Measurements from ENCODE around the gene SP6. TPM values are rescaled to one million over a fixed set of nuclear protein-coding genes. Genes with fewer than 3 reads are reported as not detected.

The SP6 gene
- total and polyA plus RNA-seq, 9 donors: 0.18 to 3.2 (median 1.2) TPM

DNA sequence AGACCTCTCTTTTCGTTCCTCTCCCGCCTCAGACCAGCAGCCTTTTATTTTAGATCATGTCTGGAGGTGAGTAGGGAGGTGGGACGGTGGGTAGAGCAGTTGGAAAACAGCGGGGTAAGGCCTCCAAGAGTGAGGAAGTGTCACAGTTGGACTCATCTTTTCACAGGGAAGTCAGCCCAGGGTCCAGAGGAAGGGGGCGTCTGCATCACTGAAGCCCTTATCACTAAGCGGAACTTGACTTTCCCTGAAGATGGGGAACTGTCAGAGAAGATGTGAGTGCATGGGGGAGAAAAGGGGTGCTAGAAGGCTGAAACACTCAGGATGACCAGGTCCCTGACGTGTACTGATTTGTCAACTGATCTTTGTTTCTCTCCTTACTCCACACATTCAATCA is 19.0 kb downstream of the SP6 start:
- H3K27me3 ChIP-seq (ENCODE audit: control insufficient read depth, insufficient read depth, low read length): no peaks in the 10 kb centered on the region
- H3K4me1 ChIP-seq (ENCODE audit: control insufficient read depth, insufficient read depth, low read length): peaks cover 18% of the 10 kb centered on the region
- H3K9me3 ChIP-seq (replicated peaks; ENCODE audit: control insufficient read depth, low read depth, low read length): no peaks in the 10 kb centered on the region
- H3K27ac ChIP-seq (ENCODE audit: low read length): no peak overlapping the region
- 12% methylated on average over 5 of the region's 7 CpGs for WGBS (ENCODE audit: insufficient coverage)
- peak; percentile 42 for DNase-seq
- peaks cover 24% of the 10 kb centered on the region for H3K36me3 ChIP-seq (ENCODE audit: control insufficient read depth, insufficient read depth, low read length)
- H3K4me3 ChIP-seq (ENCODE audit: low read length): peak overlapping the region; percentile 86

- peak; percentile 97 for DNase-seq
- under 1% methylated on average over 38 of the region's 42 CpGs for WGBS (ENCODE audit: insufficient coverage)
Measured at GRCh38 chr17:47831003-47831933, 19.7 kb downstream of the SP6 start, which contains the start of the genes LRRC46 and MRPL10. TSS of gene LRRC46 (plus strand) at chr17:47831670. CDS start at chr17:47831990, 320 bp downstream. TSS of gene MRPL10 (minus strand) at chr17:47831541. CDS start at chr17:47831511, 30 bp downstream.

DNA sequence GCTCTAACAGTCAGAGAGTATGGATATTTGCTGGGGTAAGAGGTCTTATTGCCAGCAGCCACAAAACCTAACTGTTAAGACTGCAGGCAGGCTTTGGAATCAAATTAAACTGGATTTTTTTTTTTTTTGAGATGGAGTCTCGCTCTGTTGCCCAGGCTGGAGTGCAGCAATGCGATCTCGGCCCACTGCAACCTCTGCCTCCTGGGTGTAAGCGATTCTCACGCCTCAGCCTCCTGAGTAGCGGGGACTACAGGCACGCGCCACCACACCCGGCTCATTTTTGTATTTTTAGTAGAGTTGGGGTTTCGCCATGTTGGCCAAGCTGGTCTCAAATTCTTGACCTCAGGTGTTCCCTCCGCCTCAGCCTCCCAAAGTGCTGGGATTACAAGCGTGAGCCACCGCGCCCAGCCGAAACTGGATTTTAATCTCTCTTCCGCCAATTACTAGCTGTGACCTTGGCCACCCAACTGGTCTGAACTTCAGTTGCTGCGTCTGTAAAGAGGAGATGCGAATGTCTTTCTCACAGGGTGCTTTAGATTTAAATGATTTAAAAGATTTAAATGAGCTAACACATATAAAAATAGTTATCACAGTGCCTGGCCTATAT is 20.5 kb downstream of the SP6 start:
- Histone ChIP-seq H3K4me1 (ENCODE audit: control insufficient read depth, insufficient read depth, low read length) (peaks cover 16% of the 10 kb centered on the region), H3K4me3 (ENCODE audit: low read length) (peak overlapping the region; percentile 86)

More at GRCh38 chr17:47831003-47831933, 19.7 kb downstream of the SP6 start, which contains the start of the genes LRRC46 and MRPL10:
- no peaks in the 10 kb centered on the region for H3K9me3 ChIP-seq (replicated peaks; ENCODE audit: control insufficient read depth, low read depth, low read length)
- peak within 1 kb of the TSS; percentile 86 for H3K4me3 ChIP-seq (ENCODE audit: low read length)
- no peaks in the 10 kb centered on the region for H3K27me3 ChIP-seq (ENCODE audit: control insufficient read depth, insufficient read depth, low read length)
- peaks cover 18% of the 10 kb centered on the region for H3K4me1 ChIP-seq (ENCODE audit: control insufficient read depth, insufficient read depth, low read length)
- peak within 1 kb of the TSS; percentile 84 for H3K27ac ChIP-seq (ENCODE audit: low read length)
- peaks cover 29% of the 10 kb centered on the region for H3K36me3 ChIP-seq (ENCODE audit: control insufficient read depth, insufficient read depth, low read length)

DNA sequence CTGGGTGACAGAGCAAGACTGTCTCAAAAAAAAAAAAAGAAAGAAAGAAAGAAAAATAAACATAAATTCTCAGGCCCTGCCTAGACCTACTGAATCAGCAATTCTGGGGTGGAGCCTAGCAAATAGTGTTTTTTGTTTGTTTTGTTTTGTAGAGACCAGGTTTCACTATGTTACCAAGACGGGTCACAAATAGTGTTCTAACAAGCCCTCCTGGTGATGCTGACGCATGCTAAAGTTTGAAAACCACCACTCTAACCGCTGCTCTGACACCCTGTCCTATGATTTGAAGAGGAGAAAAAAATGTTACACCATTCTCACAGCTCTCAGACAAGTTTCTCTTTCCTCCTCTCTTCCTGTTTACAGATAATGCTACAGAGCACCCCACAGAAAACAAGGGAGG is 21.1 kb downstream of the SP6 start:
- no peak overlapping the region for H3K4me3 ChIP-seq (ENCODE audit: low read length)
- H3K9me3 ChIP-seq (replicated peaks; ENCODE audit: control insufficient read depth, low read depth, low read length): no peaks in the 10 kb centered on the region
- H3K27me3 ChIP-seq (ENCODE audit: control insufficient read depth, insufficient read depth, low read length): no peaks in the 10 kb centered on the region
- peaks cover 30% of the 10 kb centered on the region for H3K36me3 ChIP-seq (ENCODE audit: control insufficient read depth, insufficient read depth, low read length)
- DNase-seq: no peak
- H3K4me1 ChIP-seq (ENCODE audit: control insufficient read depth, insufficient read depth, low read length): peaks cover 15% of the 10 kb centered on the region
- H3K27ac ChIP-seq (ENCODE audit: low read length): no peak overlapping the region
- WGBS (ENCODE audit: insufficient coverage): no CpG with 5 or more reads among the region's 3 CpGs

More for the DNA sequence above, 20.5 kb downstream of the SP6 start:
- no peak for DNase-seq
- H3K27ac ChIP-seq (ENCODE audit: low read length): peak overlapping the region; percentile 84
- H3K9me3 ChIP-seq (replicated peaks; ENCODE audit: control insufficient read depth, low read depth, low read length): no peaks in the 10 kb centered on the region
- H3K36me3 ChIP-seq (ENCODE audit: control insufficient read depth, insufficient read depth, low read length): peaks cover 25% of the 10 kb centered on the region
- WGBS (ENCODE audit: insufficient coverage): 76% methylated on average over 11 of the region's 18 CpGs
- no peaks in the 10 kb centered on the region for H3K27me3 ChIP-seq (ENCODE audit: control insufficient read depth, insufficient read depth, low read length)

DNA sequence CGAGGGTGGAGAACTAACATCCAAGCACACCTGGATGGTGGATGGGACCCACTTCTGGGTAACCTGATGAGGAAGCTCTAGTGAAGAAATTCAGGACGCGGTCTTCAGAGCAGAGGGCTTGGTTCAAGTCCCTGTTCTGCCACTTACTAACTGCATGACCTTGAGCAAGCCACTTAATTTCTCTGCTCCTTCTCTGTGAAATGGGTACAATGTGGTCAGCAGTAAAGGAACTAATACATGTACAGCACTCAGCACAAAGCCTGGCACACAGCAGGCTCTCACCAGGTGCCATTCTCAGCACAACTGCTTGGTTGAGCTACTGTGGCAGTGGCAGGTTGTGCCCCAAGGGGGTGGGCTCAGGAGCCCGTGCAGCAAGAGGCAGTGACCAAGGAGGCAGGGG is 27.4 kb downstream of the SP6 start:
- Histone ChIP-seq H3K4me1 (ENCODE audit: control insufficient read depth, insufficient read depth, low read length) (peaks cover 30% of the 10 kb centered on the region), H3K36me3 (ENCODE audit: control insufficient read depth, insufficient read depth, low read length) (peaks cover 55% of the 10 kb centered on the region), H3K27ac (ENCODE audit: low read length) (no peak overlapping the region), H3K4me3 (ENCODE audit: low read length) (no peak overlapping the region), H3K27me3 (ENCODE audit: control insufficient read depth, insufficient read depth, low read length) (no peaks in the 10 kb centered on the region), H3K9me3 (replicated peaks; ENCODE audit: control insufficient read depth, low read depth, low read length) (no peaks in the 10 kb centered on the region)
- WGBS (ENCODE audit: insufficient coverage): 73% methylated on average over 1 of the region's 4 CpGs
- DNase-seq: no peak

DNA sequence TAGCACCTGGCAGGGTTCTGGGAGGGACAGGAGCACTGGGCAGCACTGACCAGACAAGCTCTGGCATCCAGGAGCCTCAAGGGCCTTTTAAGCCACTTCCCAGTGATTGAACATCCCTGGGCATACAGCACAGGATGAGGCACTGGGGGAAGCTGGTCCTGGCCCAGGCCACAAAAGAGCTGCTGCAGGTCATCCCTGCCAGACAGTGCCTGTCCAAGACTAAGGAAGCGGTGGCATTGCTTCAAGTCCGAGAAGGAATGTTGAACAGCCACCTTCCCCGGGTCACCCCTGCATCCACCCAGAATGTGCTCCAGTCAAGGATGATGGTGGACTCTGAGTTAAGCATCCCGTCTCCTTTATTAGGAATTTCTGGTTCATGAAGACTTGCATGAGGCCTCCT is 28.2 kb downstream of the SP6 start:
- 100% methylated on average over 3 of the region's 4 CpGs for WGBS (ENCODE audit: insufficient coverage)
- DNase-seq: no peak
- Histone ChIP-seq H3K36me3 (ENCODE audit: control insufficient read depth, insufficient read depth, low read length) (peaks cover 56% of the 10 kb centered on the region), H3K4me3 (ENCODE audit: low read length) (no peak overlapping the region), H3K4me1 (ENCODE audit: control insufficient read depth, insufficient read depth, low read length) (peaks cover 30% of the 10 kb centered on the region), H3K27ac (ENCODE audit: low read length) (peak overlapping the region; percentile 26), H3K9me3 (replicated peaks; ENCODE audit: control insufficient read depth, low read depth, low read length) (no peaks in the 10 kb centered on the region), H3K27me3 (ENCODE audit: control insufficient read depth, insufficient read depth, low read length) (no peaks in the 10 kb centered on the region)

DNA sequence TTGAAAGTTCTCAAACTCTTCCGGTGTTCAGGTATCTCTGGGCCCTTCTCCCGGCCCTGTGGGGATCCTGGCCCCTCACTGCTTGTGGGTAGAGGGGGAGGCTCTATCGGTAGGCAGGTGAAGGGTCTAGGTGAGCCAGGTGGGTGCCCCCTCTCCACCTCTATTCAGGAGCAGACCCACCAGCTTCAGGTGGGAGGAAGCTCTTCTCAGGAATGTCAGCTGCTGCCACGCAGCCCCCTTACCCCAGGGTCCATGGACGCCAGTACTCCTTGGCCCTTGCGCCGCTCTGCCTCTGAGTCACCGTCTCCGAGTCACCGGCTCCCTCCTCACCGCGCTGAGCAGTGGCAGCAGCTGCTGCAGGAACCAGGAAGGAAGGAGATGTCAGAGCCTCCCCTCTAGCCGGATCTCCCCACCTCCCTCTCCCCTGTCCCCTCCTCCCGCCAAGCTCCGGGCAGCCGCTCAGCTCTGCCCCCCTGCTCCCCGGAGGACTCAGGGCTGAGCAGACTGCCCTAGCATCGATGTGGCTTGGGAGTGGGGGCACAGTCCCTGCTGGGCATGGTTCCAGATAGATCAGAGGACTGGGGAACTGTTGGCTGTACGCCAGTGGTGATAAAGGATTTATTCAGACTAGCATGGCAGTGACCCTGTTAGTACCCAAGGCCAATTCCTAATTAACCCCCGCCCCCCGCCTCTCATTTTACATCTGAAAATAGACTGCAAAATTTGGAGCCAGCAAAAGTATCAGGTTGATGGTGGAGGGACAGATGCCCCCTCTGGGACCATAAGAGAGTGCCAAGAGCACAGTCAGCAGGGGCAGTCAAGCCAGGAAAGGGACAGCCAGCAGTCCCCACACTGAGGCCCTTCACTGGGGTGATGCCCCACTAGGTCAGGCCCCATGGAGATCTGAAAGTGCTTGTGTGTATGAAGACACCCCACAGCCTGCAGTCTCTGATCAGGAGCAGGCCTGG is 29.3 kb downstream of the SP6 start, which contains the start of gene OSBPL7:
TSS of gene OSBPL7 (minus strand) at position 371 of the 968 bp plus-strand sequence. CDS start 1,516 bp downstream, outside the sequence.
- no peaks in the 10 kb centered on the region for H3K9me3 ChIP-seq (replicated peaks; ENCODE audit: control insufficient read depth, low read depth, low read length)
- peak; percentile 92 for DNase-seq
- no peaks in the 10 kb centered on the region for H3K27me3 ChIP-seq (ENCODE audit: control insufficient read depth, insufficient read depth, low read length)
- peaks cover 57% of the 10 kb centered on the region for H3K36me3 ChIP-seq (ENCODE audit: control insufficient read depth, insufficient read depth, low read length)
- WGBS (ENCODE audit: insufficient coverage): 0% methylated on average over 10 of the region's 21 CpGs
- H3K4me1 ChIP-seq (ENCODE audit: control insufficient read depth, insufficient read depth, low read length): peaks cover 30% of the 10 kb centered on the region
- peak within 1 kb of the TSS; percentile 89 for H3K27ac ChIP-seq (ENCODE audit: low read length)
- H3K4me3 ChIP-seq (ENCODE audit: low read length): peak within 1 kb of the TSS; percentile 75

DNA sequence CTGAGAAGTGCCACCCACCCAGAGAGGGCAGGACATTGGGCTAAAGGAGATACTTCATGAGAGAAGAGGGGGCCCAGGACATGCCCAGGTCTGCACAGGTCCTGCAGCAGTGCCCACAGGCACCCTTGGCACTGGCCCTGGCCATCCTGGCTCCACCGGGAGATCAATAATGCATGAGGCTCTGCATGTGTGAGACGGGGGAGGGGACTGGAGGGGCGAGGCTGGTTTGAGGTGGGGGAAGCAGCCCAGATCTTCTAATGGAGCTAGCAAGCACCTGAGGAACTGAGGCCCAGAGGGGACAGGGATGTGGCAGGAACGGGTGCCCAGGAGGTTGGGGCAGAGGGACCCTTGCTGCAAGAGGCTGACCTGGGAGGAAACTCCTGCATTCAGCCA is 29.9 kb downstream of the SP6 start:
- Histone ChIP-seq H3K27ac (ENCODE audit: low read length) (peak overlapping the region; percentile 89), H3K27me3 (ENCODE audit: control insufficient read depth, insufficient read depth, low read length) (no peaks in the 10 kb centered on the region), H3K9me3 (replicated peaks; ENCODE audit: control insufficient read depth, low read depth, low read length) (no peaks in the 10 kb centered on the region), H3K36me3 (ENCODE audit: control insufficient read depth, insufficient read depth, low read length) (peaks cover 57% of the 10 kb centered on the region), H3K4me3 (ENCODE audit: low read length) (peak overlapping the region; percentile 75), H3K4me1 (ENCODE audit: control insufficient read depth, insufficient read depth, low read length) (peaks cover 30% of the 10 kb centered on the region)
- no peak for DNase-seq
- 7% methylated on average over 3 of the region's 4 CpGs for WGBS (ENCODE audit: insufficient coverage)

DNA sequence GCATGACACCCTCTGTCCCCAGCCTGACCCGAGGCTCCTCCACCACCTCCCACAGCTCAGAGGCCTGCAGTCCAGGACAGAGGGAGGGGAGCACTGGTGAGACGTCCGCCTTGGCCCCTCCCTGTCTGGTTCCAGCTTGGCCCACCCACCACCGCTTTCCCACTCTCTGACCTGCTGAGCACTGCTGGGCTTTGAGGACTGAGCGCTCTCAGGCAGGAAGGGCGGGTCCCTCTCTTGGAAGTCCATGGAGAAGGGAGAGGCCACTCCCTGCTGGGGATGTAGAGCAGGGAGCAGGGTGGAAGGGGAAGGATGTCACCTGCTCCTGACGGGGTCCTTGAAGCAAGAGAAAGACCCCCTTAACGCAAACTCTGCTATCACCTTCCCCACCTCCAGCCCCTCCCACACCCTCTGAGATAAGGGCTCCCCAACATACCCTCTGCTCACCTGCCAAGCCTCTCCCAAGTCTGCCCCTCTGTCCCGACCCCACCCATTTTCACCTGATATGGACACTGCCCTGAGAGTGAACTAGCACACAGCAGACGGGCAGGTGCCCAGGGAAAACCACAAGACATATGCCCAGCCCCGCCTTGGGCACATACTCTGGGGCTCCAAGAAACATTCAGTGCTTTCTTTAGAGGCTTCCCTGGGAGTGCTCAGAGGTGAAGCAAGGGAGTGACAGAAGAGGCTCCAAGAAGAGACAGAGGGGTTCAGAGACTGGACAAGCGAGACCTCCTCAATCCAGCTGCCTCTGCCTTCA is 30.8 kb downstream of the SP6 start:
- peaks cover 61% of the 10 kb centered on the region for H3K36me3 ChIP-seq (ENCODE audit: control insufficient read depth, insufficient read depth, low read length)
- H3K9me3 ChIP-seq (replicated peaks; ENCODE audit: control insufficient read depth, low read depth, low read length): no peaks in the 10 kb centered on the region
- DNase-seq: no peak
- no peak overlapping the region for H3K4me3 ChIP-seq (ENCODE audit: low read length)
- H3K4me1 ChIP-seq (ENCODE audit: control insufficient read depth, insufficient read depth, low read length): peaks cover 30% of the 10 kb centered on the region
- no peak overlapping the region for H3K27ac ChIP-seq (ENCODE audit: low read length)
- no peaks in the 10 kb centered on the region for H3K27me3 ChIP-seq (ENCODE audit: control insufficient read depth, insufficient read depth, low read length)
- 50% methylated on average over 5 of the region's 12 CpGs for WGBS (ENCODE audit: insufficient coverage)
